SK-N-SH treated with all-trans-retinoic acid at 6 μM for 48 hours (cell line): ENCODE results near the gene GNAQ.

Source experiments
- ATAC-seq: fragments of 200-7000 bp; cut with Tn5 transposase; 3 replicates; pipeline ENCODE4 v1.9.1; 2020; ENCODE audit warnings: mild to moderate bottlenecking, moderate library complexity
- ARNTL ChIP-seq: fragments of 450-650 bp; formaldehyde crosslinking; IDR thresholded peaks from 2 replicates; pipeline ENCODE4 v1.5.0; 2020; ENCODE audit warnings: low read depth, mild to moderate bottlenecking, moderate library complexity, borderline replicate concordance
- BACH2 ChIP-seq: fragments of 250-450 bp; sonication (Bioruptor Pico); IDR thresholded peaks from 2 replicates; pipeline ENCODE4 v1.9.0; 2021; ENCODE audit warnings: mild to moderate bottlenecking, borderline replicate concordance
- CREB5 ChIP-seq: fragments of 250-450 bp; sonication (Bioruptor Pico); IDR thresholded peaks from 2 replicates; pipeline ENCODE4 v1.5.1; 2020; ENCODE audit warnings: low read depth, mild to moderate bottlenecking, moderate library complexity
- CSDC2 ChIP-seq: fragments of 250-450 bp; sonication (Bioruptor Pico); IDR thresholded peaks from 2 replicates; pipeline ENCODE4 v1.5.0; 2020; ENCODE audit warnings: mild to moderate bottlenecking, moderate library complexity
- CSRNP3 ChIP-seq: fragments of 250-450 bp; sonication (Bioruptor Pico); IDR thresholded peaks from 2 replicates; pipeline ENCODE4 v1.5.1; 2021; ENCODE audit warnings: mild to moderate bottlenecking, moderate library complexity
- ESRRG ChIP-seq: fragments of 250-450 bp; sonication (Bioruptor Pico); IDR thresholded peaks from 2 replicates; pipeline ENCODE4 v1.6.1; 2021; ENCODE audit warnings: mild to moderate bottlenecking
- GLIS3 ChIP-seq: fragments of 250-450 bp; sonication (Bioruptor Pico); IDR thresholded peaks from 2 replicates; pipeline ENCODE4 v1.5.0; 2020; ENCODE audit warnings: mild to moderate bottlenecking, moderate library complexity
- OSR1 ChIP-seq: fragments of 250-450 bp; sonication (Bioruptor Pico); IDR thresholded peaks from 2 replicates; pipeline ENCODE4 v1.8.0; 2022; ENCODE audit warnings: moderate library complexity, mild to moderate bottlenecking, inconsistent platforms
- PATZ1 ChIP-seq: fragments of 250-450 bp; sonication (Bioruptor Pico); IDR thresholded peaks from 2 replicates; pipeline ENCODE4 v1.8.0; 2020; ENCODE audit warnings: mild to moderate bottlenecking, moderate library complexity, borderline replicate concordance
- POU6F1 ChIP-seq: fragments of 250-450 bp; sonication (Bioruptor Pico); IDR thresholded peaks from 2 replicates; pipeline ENCODE4 v1.8.0; 2021; ENCODE audit warnings: low read depth, mild to moderate bottlenecking, moderate library complexity, borderline replicate concordance
- PPARA ChIP-seq: fragments of 250-450 bp; sonication (Bioruptor Pico); IDR thresholded peaks from 2 replicates; pipeline ENCODE4 v1.5.0; 2020; ENCODE audit warnings: mild to moderate bottlenecking, borderline replicate concordance
- RARB ChIP-seq: fragments of 250-450 bp; sonication (Bioruptor Pico); IDR thresholded peaks from 2 replicates; pipeline ENCODE4 v1.8.0; 2021; ENCODE audit warnings: mild to moderate bottlenecking, moderate library complexity
- SNAI2 ChIP-seq: fragments of 250-450 bp; sonication (Bioruptor Pico); IDR thresholded peaks from 2 replicates; pipeline ENCODE4 v1.5.0; 2020; ENCODE audit warnings: mild to moderate bottlenecking, moderate library complexity
- TCF4 ChIP-seq: fragments of 250-450 bp; sonication (Bioruptor Pico); IDR thresholded peaks from 2 replicates; pipeline ENCODE4 v1.8.0; 2021; ENCODE audit warnings: mild to moderate bottlenecking, moderate library complexity, borderline replicate concordance
- TOX ChIP-seq: fragments of 250-450 bp; sonication (Bioruptor Pico); IDR thresholded peaks from 2 replicates; pipeline ENCODE4 v1.8.0; 2021; ENCODE audit warnings: mild to moderate bottlenecking, moderate library complexity, borderline replicate concordance
- TSHZ2 ChIP-seq: fragments of 250-450 bp; sonication (Bioruptor Pico); IDR thresholded peaks from 2 replicates; pipeline ENCODE4 v1.5.0; 2020; ENCODE audit warnings: mild to moderate bottlenecking, moderate library complexity
- ZC3H10 ChIP-seq: fragments of 250-450 bp; sonication (Bioruptor Pico); IDR thresholded peaks from 2 replicates; pipeline ENCODE4 v1.5.1; 2021; ENCODE audit warnings: mild to moderate bottlenecking, moderate library complexity
- ZFP3 ChIP-seq: fragments of 250-450 bp; sonication (Bioruptor Pico); IDR thresholded peaks from 2 replicates; pipeline ENCODE4 v1.5.0; 2020; ENCODE audit warnings: mild to moderate bottlenecking, moderate library complexity
- ZFP30 ChIP-seq: fragments of 450-650 bp; formaldehyde crosslinking; IDR thresholded peaks from 2 replicates; pipeline ENCODE4 v1.5.0; 2022; ENCODE audit warnings: mild to moderate bottlenecking, moderate library complexity
- ZNF565 ChIP-seq: fragments of 450-650 bp; formaldehyde crosslinking; conservative IDR thresholded peaks from 2 replicates; pipeline ENCODE4 v1.5.0; 2020; ENCODE audit warnings: low read depth, mild to moderate bottlenecking, moderate library complexity
- ZNF70 ChIP-seq: fragments of 450-650 bp; formaldehyde crosslinking; IDR thresholded peaks from 2 replicates; pipeline ENCODE4 v1.5.0; 2020; ENCODE audit warnings: mild to moderate bottlenecking, moderate library complexity
- ZNF8 ChIP-seq: fragments of 450-650 bp; formaldehyde crosslinking; IDR thresholded peaks from 2 replicates; pipeline ENCODE4 v1.5.0; 2020; ENCODE audit warnings: mild to moderate bottlenecking, moderate library complexity

The GNAQ gene

GRCh38 chr9:77910194-77910621, 121.4 kb downstream of the GNAQ start:
- no peak for ATAC-seq

GRCh38 chr9:77909306-77909705, 122.3 kb downstream of the GNAQ start:
- 0 out of 3 replicates have a peak, but pooled peaks have one; percentile 30 for ATAC-seq
- TF ChIP-seq ZNF70 (CRISPR knock-in tag) (no peak), RARB (no peak), BACH2 (CRISPR knock-in tag) (no peak), ZC3H10 (CRISPR knock-in tag) (no peak)

More at GRCh38 chr9:77910194-77910621, 121.4 kb downstream of the GNAQ start:
- TF ChIP-seq ARNTL (CRISPR knock-in tag) = no peak
- TF ChIP-seq PPARA = no peak
- TF ChIP-seq ZNF70 (CRISPR knock-in tag) = no peak
- no peak for TF ChIP-seq TSHZ2
- TF ChIP-seq CSDC2 = no peak
- no peak for TF ChIP-seq ZFP3
- no peak for TF ChIP-seq ESRRG
- no peak for TF ChIP-seq ZNF565 (CRISPR knock-in tag)
- TF ChIP-seq OSR1 (CRISPR knock-in tag) = no peak
- TF ChIP-seq ZNF8 (CRISPR knock-in tag) = no peak
- TF ChIP-seq GLIS3 (CRISPR knock-in tag) = no peak
- no peak for TF ChIP-seq PATZ1 (CRISPR knock-in tag)
- TF ChIP-seq SNAI2 (CRISPR knock-in tag) = no peak

GRCh38 chr9:77908293-77908692, 123.3 kb downstream of the GNAQ start:
- TF ChIP-seq ZFP30 (CRISPR knock-in tag) (no peak), ZNF565 (CRISPR knock-in tag) (no peak), ESRRG (no peak), PPARA (no peak), OSR1 (CRISPR knock-in tag) (no peak), GLIS3 (CRISPR knock-in tag) (no peak), PATZ1 (CRISPR knock-in tag) (no peak), TOX (CRISPR knock-in tag) (no peak), RARB (no peak), ZC3H10 (CRISPR knock-in tag) (no peak), POU6F1 (CRISPR knock-in tag) (no peak)
- ATAC-seq = no peak

GRCh38 chr9:77907585-77907984, 124.0 kb downstream of the GNAQ start:
- ATAC-seq = peak; percentile 64
- TF ChIP-seq CSRNP3 (CRISPR knock-in tag) (no peak), CSDC2 (no peak), OSR1 (CRISPR knock-in tag) (no peak), POU6F1 (CRISPR knock-in tag) (no peak), ZC3H10 (CRISPR knock-in tag) (no peak), TCF4 (CRISPR knock-in tag) (no peak), ZNF70 (CRISPR knock-in tag) (no peak), TOX (CRISPR knock-in tag) (no peak), SNAI2 (CRISPR knock-in tag) (no peak), ARNTL (CRISPR knock-in tag) (no peak), ZNF8 (CRISPR knock-in tag) (no peak), CREB5 (no peak)
